Stimulated activated naive CD4-positive, alpha-beta T cell treated with Interleukin-2 at 50 U/mL for 16 hours (primary cell): ENCODE measurements around the gene SURF2.

Source experiments
- DNase-seq: peaks from one replicate; lab custom pipeline; 2025; lab: John Stamatoyannopoulos, UW

The SURF2 gene

GRCh38 chr9:133401588-133401987 lies 45.2 kb downstream of the SURF2 start:
- DNase-seq = no peak

- DNase-seq = no peak
Observed at GRCh38 chr9:133402689-133403088, 46.3 kb downstream of the SURF2 start.

GRCh38 chr9:133403766-133404453 lies 47.6 kb downstream of the SURF2 start:
- DNase-seq = peak; percentile 41

GRCh38 chr9:133404454-133405002 lies 48.2 kb downstream of the SURF2 start:
- DNase-seq = no peak

GRCh38 chr9:133405508-133406438 lies 49.4 kb downstream of the SURF2 start:
- no peak for DNase-seq

GRCh38 chr9:133406480-133407307 lies 50.3 kb downstream of the SURF2 start:
- peak; percentile 84 for DNase-seq

GRCh38 chr9:133408042-133408441 lies 51.7 kb downstream of the SURF2 start:
- DNase-seq = no peak
